ENCODE measurements around the gene OTUD3. TPM values are rescaled to one million over a fixed set of nuclear protein-coding genes. Genes with fewer than 3 reads are reported as not detected.

Gene OTUD3
- total and polyA plus RNA-seq, 12 donors, result 1.2 to 5.7 (median 3.9) TPM

GRCh38 chr1:19869929-19870328 is 12.3 kb upstream of the OTUD3 start:
- ATAC-seq (no peak), DNase-seq (no peak)
- no peak overlapping the region for H3K4me3 ChIP-seq
- no peaks in the 10 kb centered on the region for H3K4me1 ChIP-seq
- H3K27me3 ChIP-seq, result peaks cover 0 to 62% (median 40%) of the 10 kb centered on the region in 7 donors
- WGBS, 2 donors, result 28 to 40% methylated on average over 5 of the region's 5 CpGs
- H3K36me3 ChIP-seq, result no peaks in the 10 kb centered on the region
- TF ChIP-seq CTCF (IDR thresholded peaks at IDR 0.05), result no peak
- intact Hi-C loops (cut with DNase I), result no loop called here
- peaks cover 0 to 6% (median 2%) of the 10 kb centered on the region in 11 donors for H3K9me3 ChIP-seq
- no peak overlapping the region for H3K27ac ChIP-seq

- 62 to 69% methylated on average over 7 of the region's 7 CpGs for WGBS, 2 donors
These were observed 10.0 kb upstream of the OTUD3 start for GRCh38 chr1:19872190-19872589.

GRCh38 chr1:19877181-19877750 is 4.9 kb upstream of the OTUD3 start:
- DNase-seq (no peak), ATAC-seq (no peak)
- TF ChIP-seq CTCF (IDR thresholded peaks at IDR 0.05), result no peak
- Histone ChIP-seq H3K4me1 (peaks cover 0 to 5% (median 3%) of the 10 kb centered on the region in 9 donors), H3K27ac (no peak overlapping the region), H3K4me3 (no peak overlapping the region), H3K9me3 (no peaks in the 10 kb centered on the region), H3K27me3 (peaks cover 0 to 37% (median 23%) of the 10 kb centered on the region in 7 donors), H3K36me3 (no peaks in the 10 kb centered on the region)
- WGBS, 2 donors, result 75 to 81% methylated on average over 16 of the region's 16 CpGs
- intact Hi-C loops (cut with DNase I), result no loop called here

More at GRCh38 chr1:19872190-19872589, 10.0 kb upstream of the OTUD3 start:
- no peak for TF ChIP-seq CTCF (IDR thresholded peaks at IDR 0.05)
- H3K4me3 ChIP-seq, result no peak overlapping the region
- no peak for DNase-seq
- no peaks in the 10 kb centered on the region for H3K9me3 ChIP-seq
- no peaks in the 10 kb centered on the region for H3K36me3 ChIP-seq
- intact Hi-C loops (cut with DNase I), result no loop called here
- no peak overlapping the region for H3K27ac ChIP-seq
- H3K27me3 ChIP-seq, result peaks cover 0 to 60% (median 45%) of the 10 kb centered on the region in 7 donors
- H3K4me1 ChIP-seq, result no peaks in the 10 kb centered on the region
- ATAC-seq, result no peak

- peaks cover 0 to 37% (median 23%) of the 10 kb centered on the region in 7 donors for H3K27me3 ChIP-seq
- H3K27ac ChIP-seq, result no peak overlapping the region
- no peak for TF ChIP-seq CTCF (IDR thresholded peaks at IDR 0.05)
- intact Hi-C loops (cut with DNase I), result no loop called here
- DNase-seq (no peak), ATAC-seq (no peak)
- H3K4me3 ChIP-seq, result no peak overlapping the region
- 72 to 76% methylated on average over 19 of the region's 19 CpGs for whole genome bisulfite sequencing, 2 donors
- no peaks in the 10 kb centered on the region for H3K36me3 ChIP-seq
- H3K9me3 ChIP-seq, result no peaks in the 10 kb centered on the region
- H3K4me1 ChIP-seq, result peaks cover 0 to 8% (median 7%) of the 10 kb centered on the region in 9 donors
These were observed 4.2 kb upstream of the OTUD3 start for GRCh38 chr1:19877821-19878636.
